H9 (cell line): Measurements from ENCODE around the gene OARD1. TPM values are rescaled to one million over a fixed set of nuclear protein-coding genes. Genes with fewer than 3 reads are reported as not detected.

Experiments used
- DNase-seq: peaks from one replicate; pipeline ENCODE4 v3.0.0-alpha.2; 2017
- H2AFZ ChIP-seq: one replicate; pipeline ENCODE4 v1.6.1; 2013; ENCODE audit warnings: mild to moderate bottlenecking, low read length, control low read depth, moderate library complexity
- H2AK5ac ChIP-seq: 2 replicates; pipeline ENCODE4 v1.6.1; 2013; ENCODE audit warnings: low read length, control low read depth, mixed read lengths; ENCODE audit not compliant: insufficient read length
- H2BK120ac ChIP-seq: one replicate; pipeline ENCODE4 v1.6.1; 2013; ENCODE audit warnings: low read depth, mild to moderate bottlenecking, low read length, control low read depth, inconsistent platforms; ENCODE audit not compliant: poor library complexity, severe bottlenecking
- H2BK12ac ChIP-seq: 2 replicates; pipeline ENCODE4 v1.6.1; 2013; ENCODE audit warnings: low read length, control low read depth, mixed read lengths, low read depth; ENCODE audit not compliant: insufficient read length
- H2BK15ac ChIP-seq: 2 replicates; pipeline ENCODE4 v1.6.1; 2013; ENCODE audit warnings: low read depth, low read length, control low read depth
- H2BK20ac ChIP-seq: one replicate; pipeline ENCODE4 v1.6.1; 2013; ENCODE audit warnings: low read depth, mild to moderate bottlenecking, low read length, control low read depth, inconsistent platforms; ENCODE audit not compliant: poor library complexity, severe bottlenecking
- H2BK5ac ChIP-seq: 2 replicates; pipeline ENCODE4 v1.6.1; 2013; ENCODE audit warnings: low read length, control low read depth, mixed read lengths; ENCODE audit not compliant: insufficient read length
- H3K14ac ChIP-seq: 2 replicates; pipeline ENCODE4 v1.6.1; 2013; ENCODE audit warnings: low read length, control low read depth; ENCODE audit not compliant: insufficient read depth
- H3K18ac ChIP-seq: 2 replicates; pipeline ENCODE4 v1.6.1; 2013; ENCODE audit warnings: low read depth, mild to moderate bottlenecking, mixed read lengths, low read length, control low read depth; ENCODE audit not compliant: insufficient read length
- H3K23ac ChIP-seq: 2 replicates; pipeline ENCODE4 v1.6.1; 2013; ENCODE audit warnings: low read length, control low read depth, mixed read lengths, low read depth; ENCODE audit not compliant: insufficient read length
- H3K23me2 ChIP-seq: 2 replicates; pipeline ENCODE4 v1.6.1; 2013; ENCODE audit warnings: low read depth, mild to moderate bottlenecking, mixed read lengths, low read length, control low read depth; ENCODE audit not compliant: insufficient read length, poor library complexity, severe bottlenecking
- H3K27ac ChIP-seq: 2 replicates; pipeline ENCODE4 v1.5.1; 2013; ENCODE audit warnings: low read length, control low read depth, mixed read lengths, low read depth; ENCODE audit not compliant: insufficient read length
- H3K27me3 ChIP-seq: 2 replicates; pipeline ENCODE4 v1.6.1; 2013; ENCODE audit warnings: low read length, control low read depth, inconsistent platforms; ENCODE audit not compliant: insufficient read depth
- H3K4ac ChIP-seq: 2 replicates; pipeline ENCODE4 v1.6.1; 2013; ENCODE audit warnings: low read depth, mild to moderate bottlenecking, control low read depth, inconsistent platforms, low read length, moderate library complexity
- H3K4me1 ChIP-seq: 2 replicates; pipeline ENCODE4 v1.6.1; 2013; ENCODE audit warnings: low read length, control low read depth, inconsistent platforms; ENCODE audit not compliant: insufficient read depth
- H3K4me2 ChIP-seq: 2 replicates; pipeline ENCODE4 v1.6.1; 2013; ENCODE audit warnings: low read length, control low read depth, mixed read lengths; ENCODE audit not compliant: insufficient read length, insufficient read depth
- H3K56ac ChIP-seq: 2 replicates; pipeline ENCODE4 v1.6.1; 2013; ENCODE audit warnings: low read depth, mild to moderate bottlenecking, mixed read lengths, low read length, control low read depth; ENCODE audit not compliant: insufficient read length
- H3K79me1 ChIP-seq: 2 replicates; pipeline ENCODE4 v1.6.1; 2013; ENCODE audit warnings: low read depth, mild to moderate bottlenecking, moderate library complexity, low read length, control low read depth, inconsistent platforms; ENCODE audit not compliant: insufficient read depth, poor library complexity, severe bottlenecking
- H3K79me2 ChIP-seq: 2 replicates; pipeline ENCODE4 v1.6.1; 2013; ENCODE audit warnings: low read length, control low read depth, inconsistent platforms; ENCODE audit not compliant: insufficient read depth
- H3K9ac ChIP-seq: 2 replicates; pipeline ENCODE4 v1.6.1; 2013; ENCODE audit warnings: low read length, control low read depth, mixed read lengths; ENCODE audit not compliant: insufficient read length; ENCODE audit errors: extremely low read depth
- H3K9me3 ChIP-seq: one replicate; pipeline ENCODE4 v1.6.1; 2013; ENCODE audit warnings: low read depth, low read length, inconsistent platforms; ENCODE audit not compliant: control insufficient read depth
- H3T11ph ChIP-seq: one replicate; pipeline ENCODE4 v1.6.1; 2013; ENCODE audit warnings: mild to moderate bottlenecking, low read length, control low read depth, inconsistent platforms
- H4K20me1 ChIP-seq: one replicate; pipeline ENCODE4 v1.6.1; 2013; ENCODE audit not compliant: control insufficient read depth, insufficient read length, insufficient read depth
- H4K5ac ChIP-seq: 2 replicates; pipeline ENCODE4 v1.6.1; 2013; ENCODE audit warnings: low read depth, mild to moderate bottlenecking, mixed read lengths, low read length, control low read depth; ENCODE audit not compliant: insufficient read length
- H4K8ac ChIP-seq: replicated peaks from 2 replicates; pipeline ENCODE4 v1.6.1; 2013; ENCODE audit warnings: low read length, control low read depth, mixed read lengths, low read depth; ENCODE audit not compliant: insufficient read length
- H4K91ac ChIP-seq: 2 replicates; pipeline ENCODE4 v1.6.1; 2013; ENCODE audit warnings: low read depth, mild to moderate bottlenecking, moderate library complexity, mixed read lengths, low read length, control low read depth; ENCODE audit not compliant: insufficient read length
- H3K27ac Mint-ChIP-seq, 3 experiments: 2 replicates in 2 of 3; 3 replicates in 1 of 3; pipeline ENCODE4 v1.8.0; 2020 to 2021; ENCODE audit warnings: mixed read lengths in 3 of 3, mild to moderate bottlenecking in 1 of 3, moderate library complexity in 1 of 3
- H3K27me3 Mint-ChIP-seq: 2 replicates; pipeline ENCODE4 v1.8.0; 2021; ENCODE audit warnings: low read depth, mild to moderate bottlenecking, moderate library complexity, mixed read lengths
- H3K36me3 Mint-ChIP-seq, 3 experiments: 2 replicates in 2 of 3; 3 replicates in 1 of 3; pipeline ENCODE4 v1.8.0; 2020 to 2021; ENCODE audit warnings: low read depth in 3 of 3, mixed read lengths in 3 of 3; ENCODE audit not compliant: insufficient read depth in 1 of 3
- H3K4me1 Mint-ChIP-seq, 2 experiments: 2 replicates each; pipeline ENCODE4 v1.8.0; 2020; ENCODE audit warnings: mixed read lengths in 2 of 2
- H3K4me3 Mint-ChIP-seq, 2 experiments: 2 replicates in 1 of 2; 3 replicates in 1 of 2; pipeline ENCODE4 v1.8.0; 2020 to 2021; ENCODE audit warnings: mild to moderate bottlenecking in 2 of 2, mixed read lengths in 2 of 2, moderate library complexity in 1 of 2
- H3K9me3 Mint-ChIP-seq, 2 experiments: 2 replicates in 1 of 2; 3 replicates in 1 of 2; pipeline ENCODE4 v1.8.0; 2020; ENCODE audit warnings: mild to moderate bottlenecking in 2 of 2, mixed read lengths in 2 of 2, moderate library complexity in 1 of 2
- WGBS: extraction: QIAGEN DNeasy Blood & Tissue Kit; methylation state at CpG from one replicate; pipeline ENCODE4 v1.1.7; 2013; ENCODE audit warnings: missing lambda C conversion rate, low lambda C conversion rate, mixed read lengths; ENCODE audit not compliant: insufficient read length; ENCODE audit errors: extremely low coverage; 5-methylcytosine and 5-hydroxymethylcytosine counted together
- total RNA-seq: library from RNA; stranded (reverse); gene quantifications from 2 replicates; pipeline ENCODE4 v1.2.1, GENCODE V29; 2021
- TF ChIP-seq, protein P1 (sequence below): fragments of 200-600 bp; sonication (generic); conservative IDR thresholded peaks from 3 replicates; pipeline ENCODE4 v1.8.0; 2021; ENCODE audit warnings: antibody characterized with exemption, mild to moderate bottlenecking

OARD1 gene
- total RNA-seq, 1 experiment from 2014 or later = 36.6 TPM

GRCh38 chr6:41037107-41037900 is 34.9 kb downstream of the OARD1 start:
- TF ChIP-seq, protein P1, sequence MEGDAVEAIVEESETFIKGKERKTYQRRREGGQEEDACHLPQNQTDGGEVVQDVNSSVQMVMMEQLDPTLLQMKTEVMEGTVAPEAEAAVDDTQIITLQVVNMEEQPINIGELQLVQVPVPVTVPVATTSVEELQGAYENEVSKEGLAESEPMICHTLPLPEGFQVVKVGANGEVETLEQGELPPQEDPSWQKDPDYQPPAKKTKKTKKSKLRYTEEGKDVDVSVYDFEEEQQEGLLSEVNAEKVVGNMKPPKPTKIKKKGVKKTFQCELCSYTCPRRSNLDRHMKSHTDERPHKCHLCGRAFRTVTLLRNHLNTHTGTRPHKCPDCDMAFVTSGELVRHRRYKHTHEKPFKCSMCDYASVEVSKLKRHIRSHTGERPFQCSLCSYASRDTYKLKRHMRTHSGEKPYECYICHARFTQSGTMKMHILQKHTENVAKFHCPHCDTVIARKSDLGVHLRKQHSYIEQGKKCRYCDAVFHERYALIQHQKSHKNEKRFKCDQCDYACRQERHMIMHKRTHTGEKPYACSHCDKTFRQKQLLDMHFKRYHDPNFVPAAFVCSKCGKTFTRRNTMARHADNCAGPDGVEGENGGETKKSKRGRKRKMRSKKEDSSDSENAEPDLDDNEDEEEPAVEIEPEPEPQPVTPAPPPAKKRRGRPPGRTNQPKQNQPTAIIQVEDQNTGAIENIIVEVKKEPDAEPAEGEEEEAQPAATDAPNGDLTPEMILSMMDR = peak; percentile 17; the same call in 1 of the 3 replicates
- no peak overlapping the region for H4K5ac ChIP-seq
- no peak overlapping the region for H3K4ac ChIP-seq
- H2BK20ac ChIP-seq = no peak overlapping the region
- H3K27ac ChIP-seq = no peak overlapping the region
- DNase-seq = no peak
- no peaks in the 10 kb centered on the region for H3K27me3 ChIP-seq
- H4K8ac ChIP-seq = no peak overlapping the region
- H4K91ac ChIP-seq = no peak overlapping the region
- no peaks in the 10 kb centered on the region for H3K27me3 Mint-ChIP-seq
- no peaks in the 10 kb centered on the region for H4K20me1 ChIP-seq
- no peak overlapping the region for H2BK12ac ChIP-seq
- H3K23ac ChIP-seq = no peak overlapping the region
- H3K27ac Mint-ChIP-seq = peak overlapping the region in 1 of 3 experiments; percentile 50; a peak in 1 of 7 replicates
- H2BK5ac ChIP-seq = no peak overlapping the region
- WGBS = no CpG with 5 or more reads among the region's 13 CpGs
- H3K79me1 ChIP-seq = no peaks in the 10 kb centered on the region
- H3K23me2 ChIP-seq = no peaks in the 10 kb centered on the region
- no peak overlapping the region for H2BK15ac ChIP-seq
- H3K9me3 Mint-ChIP-seq = no peaks in the 10 kb centered on the region; a peak in 1 of 5 replicates
- H3K4me1 Mint-ChIP-seq = peaks cover 12 to 13% of the 10 kb centered on the region in 2 experiments
- H3K9me3 ChIP-seq = no peaks in the 10 kb centered on the region
- H3K9ac ChIP-seq = no peak overlapping the region
- no peaks in the 10 kb centered on the region for H3K79me2 ChIP-seq
- no peak overlapping the region for H3T11ph ChIP-seq
- H2BK120ac ChIP-seq = no peak overlapping the region
- H2AK5ac ChIP-seq = no peak overlapping the region
- no peak overlapping the region for H3K18ac ChIP-seq
- H3K4me3 Mint-ChIP-seq = no peak overlapping the region
- H2AFZ ChIP-seq = no peak overlapping the region
- no peaks in the 10 kb centered on the region for H3K4me1 ChIP-seq
- H3K56ac ChIP-seq = no peak overlapping the region
- H3K4me2 ChIP-seq = no peak overlapping the region
- no peaks in the 10 kb centered on the region for H3K36me3 Mint-ChIP-seq
- H3K14ac ChIP-seq = no peak overlapping the region
